ENCODE data around the gene ASPSCR1. TPM values are rescaled to one million over a fixed set of nuclear protein-coding genes. Genes with fewer than 3 reads are reported as not detected.

ASPSCR1 gene
- polyA plus RNA-seq, 1 experiment: 15.4 TPM

- Histone ChIP-seq H3K4me3 (ENCODE audit: low read depth, low read length) (no peak overlapping the region), H3K27me3 (ENCODE audit: control insufficient read depth, insufficient read depth, low read length) (no peaks in the 10 kb centered on the region), H3K36me3 (ENCODE audit: control insufficient read depth, insufficient read depth, low read length) (peaks cover 47% of the 10 kb centered on the region)
- DNase-seq (ENCODE audit: low read depth): no peak
- TF ChIP-seq CTCF (IDR thresholded peaks at IDR 0.05; ENCODE audit: insufficient read depth, low read depth, low read length): no peak
- ChIA-PET CTCF (interaction anchor here (1.6 kb wide), 1 partner anchor 24 kb away, joined by 5 read pairs; the partner anchor contains the start of gene RAC3), POLR2A (no interaction called here)
These were observed 77.9 kb downstream of the ASPSCR1 start for GRCh38 chr17:82055023-82055964.

DNA sequence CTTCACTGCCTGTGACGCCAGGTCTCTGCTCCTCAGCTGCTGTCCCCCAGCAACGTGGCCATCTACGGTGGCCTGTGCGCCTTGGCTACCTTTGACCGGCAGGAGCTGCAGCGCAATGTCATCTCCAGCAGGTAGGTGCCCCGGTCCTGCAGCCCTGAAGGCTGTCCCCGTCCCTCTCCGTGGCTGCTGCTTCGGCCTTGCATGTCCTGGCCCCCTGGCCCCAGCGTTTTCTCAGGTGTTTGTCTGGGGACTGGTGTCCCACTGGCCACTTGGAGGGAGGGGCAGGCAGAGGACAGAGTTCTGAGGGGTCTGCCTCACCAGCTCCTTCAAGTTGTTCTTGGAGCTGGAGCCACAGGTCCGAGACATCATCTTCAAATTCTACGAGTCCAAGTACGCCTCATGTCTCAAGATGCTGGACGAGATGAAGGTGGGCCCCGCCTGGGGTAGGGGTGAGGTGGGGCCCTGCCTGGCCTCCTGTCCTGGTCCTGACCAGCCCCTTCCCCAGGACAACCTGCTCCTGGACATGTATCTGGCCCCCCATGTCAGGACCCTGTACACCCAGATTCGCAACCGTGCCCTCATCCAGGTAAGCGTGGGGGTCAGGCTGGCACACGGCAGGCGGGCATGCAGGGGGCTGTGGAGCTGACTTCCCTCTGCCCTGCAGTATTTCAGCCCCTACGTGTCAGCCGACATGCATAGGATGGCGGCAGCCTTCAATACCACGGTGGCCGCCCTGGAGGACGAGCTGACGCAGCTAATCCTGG lies 78.7 kb downstream of the ASPSCR1 start:
- no peak for DNase-seq (ENCODE audit: low read depth)
- no peaks in the 10 kb centered on the region for H3K27me3 ChIP-seq (ENCODE audit: control insufficient read depth, insufficient read depth, low read length)
- TF ChIP-seq CTCF (IDR thresholded peaks at IDR 0.05; ENCODE audit: insufficient read depth, low read depth, low read length): no peak
- H3K36me3 ChIP-seq (ENCODE audit: control insufficient read depth, insufficient read depth, low read length): peaks cover 54% of the 10 kb centered on the region
- ChIA-PET POLR2A (interaction anchor here (0.5 kb wide), 1 partner anchor 126 kb away, joined by 5 read pairs; no protein-coding TSS in a partner anchor), CTCF (interaction anchor here (1.0 kb wide), 1 partner anchor 26 kb away, joined by 3 read pairs; no protein-coding TSS in a partner anchor)
- no peak overlapping the region for H3K4me3 ChIP-seq (ENCODE audit: low read depth, low read length)

DNA sequence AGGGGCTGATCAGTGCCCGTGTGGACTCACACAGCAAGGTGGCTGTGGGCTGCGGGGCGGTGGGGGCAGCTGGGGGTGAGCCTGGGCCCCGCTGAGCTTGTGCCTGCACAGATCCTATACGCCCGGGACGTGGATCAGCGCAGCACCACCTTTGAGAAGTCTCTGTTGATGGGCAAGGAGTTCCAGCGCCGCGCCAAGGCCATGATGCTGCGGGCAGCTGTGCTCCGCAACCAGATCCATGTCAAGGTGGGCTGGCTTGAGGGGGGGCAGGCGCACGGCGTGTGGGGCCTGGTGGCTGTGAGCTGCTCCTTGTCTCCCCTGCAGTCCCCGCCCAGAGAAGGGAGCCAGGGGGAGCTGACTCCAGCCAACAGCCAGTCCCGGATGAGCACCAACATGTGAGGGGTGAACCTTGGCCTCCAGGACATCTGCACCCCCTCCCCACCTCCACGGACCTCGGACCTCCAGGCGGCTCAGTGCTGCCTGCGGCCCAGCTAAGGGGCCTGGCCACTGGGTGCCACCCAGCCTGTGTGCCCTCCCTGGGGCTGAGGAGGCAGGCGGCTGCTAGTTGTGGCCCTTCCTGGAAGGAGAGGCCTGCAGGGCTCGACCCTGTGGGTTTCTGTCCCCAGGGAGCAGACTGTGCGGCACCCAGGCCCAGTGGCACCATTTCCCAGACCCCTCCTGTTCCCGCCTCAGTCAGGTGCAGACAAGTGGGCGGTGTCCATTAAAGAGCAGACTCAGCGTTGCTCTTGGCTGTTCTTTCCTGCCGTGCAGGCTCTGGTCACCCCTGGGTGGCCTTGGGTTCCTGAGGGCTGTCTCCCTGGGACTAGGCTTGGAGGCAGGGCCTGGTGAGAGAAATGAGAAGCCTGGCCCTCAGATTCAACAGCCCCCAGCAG lies 79.5 kb downstream of the ASPSCR1 start:
- Histone ChIP-seq H3K36me3 (ENCODE audit: control insufficient read depth, insufficient read depth, low read length) (peaks cover 60% of the 10 kb centered on the region), H3K4me3 (ENCODE audit: low read depth, low read length) (no peak overlapping the region), H3K27me3 (ENCODE audit: control insufficient read depth, insufficient read depth, low read length) (no peaks in the 10 kb centered on the region)
- ChIA-PET POLR2A (no interaction called here), CTCF (interaction anchor here (1.0 to 1.4 kb wide), 2 partner anchors 26 to 97 kb away, joined by 3 to 5 read pairs; no protein-coding TSS in a partner anchor)
- DNase-seq (ENCODE audit: low read depth): no peak
- TF ChIP-seq CTCF (IDR thresholded peaks at IDR 0.05; ENCODE audit: insufficient read depth, low read depth, low read length): no peak

DNA sequence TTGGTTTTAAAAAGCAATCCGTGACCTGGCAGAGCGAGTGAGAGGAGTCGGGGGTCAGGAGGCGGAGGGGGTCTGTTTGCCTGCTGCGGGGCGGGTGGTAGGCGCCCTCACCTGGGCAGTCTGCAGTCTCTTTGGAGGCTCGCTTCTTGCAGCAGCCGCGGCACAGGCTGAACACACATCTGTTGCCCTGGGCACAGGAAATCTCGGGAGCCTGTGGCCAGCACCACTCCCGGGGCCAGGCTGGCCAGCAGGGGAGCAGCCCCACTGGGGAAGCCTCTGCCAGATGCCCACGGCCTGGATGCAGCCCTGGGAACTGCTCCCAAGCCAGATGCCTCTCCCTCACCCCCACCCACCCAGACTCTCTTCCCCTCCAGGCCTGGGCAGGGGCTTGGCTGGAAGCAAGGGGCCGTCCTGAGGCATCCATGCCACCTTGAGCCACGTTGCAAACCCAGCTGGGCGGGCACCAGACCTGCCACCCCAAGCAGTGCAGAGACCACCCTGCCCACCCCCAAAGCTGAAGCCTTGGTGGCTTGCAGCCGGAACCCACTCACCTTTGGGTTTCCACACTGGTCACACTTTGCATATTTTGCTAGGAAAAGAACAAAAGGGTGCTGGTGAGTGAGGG lies 80.9 kb downstream of the ASPSCR1 start:
- TF ChIP-seq CTCF (IDR thresholded peaks at IDR 0.05; ENCODE audit: insufficient read depth, low read depth, low read length): no peak
- CTCF ChIA-PET: interaction anchor here (1.4 to 2.5 kb wide), 2 partner anchors 28 to 98 kb away, joined by 5 to 7 read pairs; no protein-coding TSS in a partner anchor
- DNase-seq (ENCODE audit: low read depth): no peak
- Histone ChIP-seq H3K4me3 (ENCODE audit: low read depth, low read length) (no peak overlapping the region), H3K36me3 (ENCODE audit: control insufficient read depth, insufficient read depth, low read length) (peaks cover 69% of the 10 kb centered on the region), H3K27me3 (ENCODE audit: control insufficient read depth, insufficient read depth, low read length) (no peaks in the 10 kb centered on the region)
- POLR2A ChIA-PET: no interaction called here
